ENCODE data around the gene TFAP2C.

The TFAP2C gene

DNA sequence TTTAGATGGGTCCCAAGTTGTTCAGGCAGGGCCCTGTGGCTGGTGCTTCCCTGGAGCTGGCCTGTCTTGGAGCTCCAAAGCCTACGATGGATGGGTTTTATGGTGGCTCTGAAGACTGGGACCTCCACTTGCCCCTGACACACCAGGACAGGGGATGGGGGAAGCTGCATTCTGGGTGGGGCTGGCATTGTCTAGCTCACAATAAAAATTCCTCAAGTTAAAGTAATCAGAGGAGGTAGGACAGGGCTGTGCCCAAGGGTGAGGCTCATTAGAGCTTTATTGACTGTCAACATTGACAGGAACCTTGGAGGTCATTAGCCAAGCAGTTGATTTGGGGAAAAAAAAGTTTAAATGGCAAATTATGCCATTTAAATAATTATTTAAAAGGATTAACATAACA is 35.7 kb downstream of the TFAP2C start:
- TF ChIP-seq, protein P1, sequence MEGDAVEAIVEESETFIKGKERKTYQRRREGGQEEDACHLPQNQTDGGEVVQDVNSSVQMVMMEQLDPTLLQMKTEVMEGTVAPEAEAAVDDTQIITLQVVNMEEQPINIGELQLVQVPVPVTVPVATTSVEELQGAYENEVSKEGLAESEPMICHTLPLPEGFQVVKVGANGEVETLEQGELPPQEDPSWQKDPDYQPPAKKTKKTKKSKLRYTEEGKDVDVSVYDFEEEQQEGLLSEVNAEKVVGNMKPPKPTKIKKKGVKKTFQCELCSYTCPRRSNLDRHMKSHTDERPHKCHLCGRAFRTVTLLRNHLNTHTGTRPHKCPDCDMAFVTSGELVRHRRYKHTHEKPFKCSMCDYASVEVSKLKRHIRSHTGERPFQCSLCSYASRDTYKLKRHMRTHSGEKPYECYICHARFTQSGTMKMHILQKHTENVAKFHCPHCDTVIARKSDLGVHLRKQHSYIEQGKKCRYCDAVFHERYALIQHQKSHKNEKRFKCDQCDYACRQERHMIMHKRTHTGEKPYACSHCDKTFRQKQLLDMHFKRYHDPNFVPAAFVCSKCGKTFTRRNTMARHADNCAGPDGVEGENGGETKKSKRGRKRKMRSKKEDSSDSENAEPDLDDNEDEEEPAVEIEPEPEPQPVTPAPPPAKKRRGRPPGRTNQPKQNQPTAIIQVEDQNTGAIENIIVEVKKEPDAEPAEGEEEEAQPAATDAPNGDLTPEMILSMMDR (conservative IDR thresholded peaks at IDR 0.05; ENCODE audit: low read depth, low read length), result no peak
- H3K4me3 ChIP-seq (ENCODE audit: low read depth, low read length), result no peak overlapping the region
- no peak for DNase-seq (ENCODE audit: low read depth)

DNA sequence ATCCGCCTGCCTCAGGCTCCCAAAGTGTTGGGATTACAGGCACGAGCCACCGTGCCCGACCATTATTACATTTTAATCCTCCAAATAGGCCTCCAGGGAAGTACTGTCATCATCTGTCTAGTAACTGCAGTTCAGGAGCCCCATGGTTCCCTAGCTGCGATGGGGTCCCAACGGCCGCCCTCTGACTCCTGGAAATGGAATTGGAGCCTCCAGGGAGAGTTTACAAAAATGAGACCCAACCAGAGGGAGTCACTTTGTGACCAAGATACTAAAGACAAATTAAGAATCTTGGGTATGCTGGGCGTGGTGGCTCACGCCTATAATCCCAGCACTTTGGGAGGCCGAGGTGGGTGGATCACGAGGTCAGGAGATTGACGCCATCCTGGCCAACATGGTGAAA is 36.7 kb downstream of the TFAP2C start:
- no peak overlapping the region for H3K4me3 ChIP-seq (ENCODE audit: low read depth, low read length)
- TF ChIP-seq, protein P1 (conservative IDR thresholded peaks at IDR 0.05; ENCODE audit: low read depth, low read length), result no peak
- no peak for DNase-seq (ENCODE audit: low read depth)

DNA sequence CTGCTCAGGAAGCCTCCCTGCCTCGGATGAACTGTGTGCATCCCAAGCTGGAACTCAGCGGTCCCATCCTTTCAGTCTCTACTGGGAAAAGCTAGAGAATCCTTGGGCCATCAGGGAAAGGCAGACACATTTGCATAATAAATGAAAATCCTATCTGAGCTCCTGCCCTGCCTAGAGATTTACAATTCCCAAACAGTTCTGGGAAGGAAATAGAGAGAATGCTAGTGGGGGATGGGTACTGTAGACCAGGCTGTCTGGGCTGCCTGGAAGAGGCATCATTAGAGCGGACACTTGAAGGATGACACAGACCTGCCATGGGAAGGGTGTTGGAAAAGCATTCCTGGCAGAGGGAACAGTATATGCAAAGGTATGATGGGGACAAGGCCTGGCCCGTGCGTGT is 44.3 kb downstream of the TFAP2C start:
- H3K4me3 ChIP-seq (ENCODE audit: low read depth, low read length), result no peak overlapping the region
- TF ChIP-seq, protein P1 (conservative IDR thresholded peaks at IDR 0.05; ENCODE audit: low read depth, low read length), result no peak
- DNase-seq (ENCODE audit: low read depth), result no peak

DNA sequence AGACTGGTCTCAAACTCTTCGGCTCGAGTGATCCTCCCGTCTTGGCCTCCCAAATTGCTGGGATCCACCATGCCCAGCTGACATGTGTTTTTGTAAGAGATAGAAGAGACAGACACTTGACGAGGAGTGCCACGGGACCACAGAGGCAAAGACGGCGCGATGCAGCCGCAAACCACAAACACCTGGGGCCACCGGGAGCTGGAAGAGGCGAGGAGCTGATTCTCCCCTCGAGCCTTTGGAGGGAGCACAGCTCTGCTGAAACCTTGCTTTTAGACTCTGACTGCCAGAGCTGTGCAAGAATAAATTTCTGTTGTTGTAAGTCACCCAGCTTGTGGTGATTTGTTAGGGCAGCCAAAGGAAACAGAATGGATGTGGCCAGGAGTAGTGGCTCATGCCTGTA is 46.9 kb downstream of the TFAP2C start:
- TF ChIP-seq, protein P1 (conservative IDR thresholded peaks at IDR 0.05; ENCODE audit: low read depth, low read length), result no peak
- DNase-seq (ENCODE audit: low read depth), result no peak
- H3K4me3 ChIP-seq (ENCODE audit: low read depth, low read length), result no peak overlapping the region

DNA sequence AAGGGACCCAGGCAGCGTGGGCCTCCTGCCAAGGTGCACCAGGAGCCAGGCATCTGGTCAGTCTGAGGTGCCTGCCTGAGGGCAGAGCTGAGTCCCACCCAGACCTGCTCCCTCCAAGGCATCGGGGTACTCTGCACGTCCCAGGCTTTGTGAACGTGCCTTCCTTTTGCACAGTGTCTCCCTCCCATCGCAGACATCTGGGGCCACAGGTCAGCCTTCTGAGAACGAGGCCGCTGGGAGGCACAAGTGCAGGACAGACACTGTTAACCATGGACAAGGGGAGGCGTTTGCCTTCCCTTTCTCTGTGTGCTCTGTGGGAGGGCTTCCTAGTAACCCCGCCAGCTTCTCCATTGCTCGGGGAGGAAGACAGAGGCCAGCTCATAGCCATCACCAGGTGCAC is 47.6 kb downstream of the TFAP2C start:
- DNase-seq (ENCODE audit: low read depth), result no peak
- TF ChIP-seq, protein P1 (conservative IDR thresholded peaks at IDR 0.05; ENCODE audit: low read depth, low read length), result no peak

DNA sequence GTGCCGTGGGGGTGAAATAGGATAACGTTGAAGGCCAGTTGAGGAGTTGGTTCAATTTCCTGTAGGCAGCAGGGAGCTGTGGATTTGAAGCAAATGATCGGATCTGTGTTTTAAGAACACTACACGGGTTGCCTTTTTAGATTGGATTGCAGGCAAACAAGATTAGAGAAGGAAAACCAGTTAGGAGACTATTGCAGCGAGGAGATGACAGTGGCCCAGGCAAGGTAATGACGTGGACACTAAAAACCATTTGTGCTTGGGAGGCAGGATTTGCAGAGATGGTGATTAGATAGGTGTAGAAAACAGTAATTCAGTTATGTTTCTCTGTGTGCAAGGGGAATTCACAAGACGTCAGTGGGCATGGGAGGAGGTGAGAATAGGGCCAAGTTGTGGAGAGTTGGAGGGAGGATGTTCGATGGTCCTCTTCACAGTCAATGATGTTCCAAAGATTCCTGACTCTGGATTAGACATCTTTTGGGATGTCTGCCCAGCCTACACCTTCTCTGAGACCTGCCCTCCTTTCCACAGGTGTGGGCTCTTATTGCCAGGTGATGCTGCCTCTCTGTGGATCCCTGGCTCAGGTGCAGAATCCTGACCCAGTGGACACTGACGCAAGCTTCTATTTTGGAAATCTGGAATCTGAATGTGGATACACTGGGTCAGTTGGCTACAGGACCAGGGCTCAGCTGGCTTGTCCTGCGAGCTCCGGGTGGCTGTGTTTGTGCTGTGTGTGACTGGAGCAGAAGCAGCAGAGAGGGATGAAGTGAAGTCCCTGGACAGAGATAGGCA is 54.2 kb downstream of the TFAP2C start:
- H3K4me3 ChIP-seq (ENCODE audit: low read depth, low read length), result no peak overlapping the region
- no peak for DNase-seq (ENCODE audit: low read depth)
- TF ChIP-seq, protein P1 (conservative IDR thresholded peaks at IDR 0.05; ENCODE audit: low read depth, low read length), result no peak

More for the DNA sequence above, 47.6 kb downstream of the TFAP2C start:
- no peak overlapping the region for H3K4me3 ChIP-seq (ENCODE audit: low read depth, low read length)

DNA sequence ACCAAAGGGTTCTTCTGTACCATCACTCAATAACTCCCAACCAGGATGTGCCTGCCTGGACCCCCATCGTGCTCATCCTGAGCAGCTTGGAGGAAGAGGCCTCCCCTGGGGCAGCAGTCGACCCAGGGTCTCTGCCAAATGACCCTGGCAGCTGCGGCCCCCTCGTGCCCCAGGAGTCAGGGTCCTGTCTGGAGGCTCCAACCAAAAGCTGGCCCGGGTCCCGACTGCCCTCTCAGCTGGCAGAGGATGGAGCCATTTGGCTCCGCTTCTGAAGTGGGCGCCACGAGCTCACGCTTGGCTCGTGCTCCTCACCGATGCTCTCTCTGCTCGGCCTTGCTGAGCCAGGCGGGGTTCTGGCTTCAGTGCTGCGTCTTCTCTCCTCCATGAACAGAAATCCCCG is 56.8 kb downstream of the TFAP2C start:
- no peak overlapping the region for H3K4me3 ChIP-seq (ENCODE audit: low read depth, low read length)
- TF ChIP-seq, protein P1 (conservative IDR thresholded peaks at IDR 0.05; ENCODE audit: low read depth, low read length), result no peak
- no peak for DNase-seq (ENCODE audit: low read depth)

Data from choroid plexus epithelial cell (primary cell).